Urothelium cell line (cell line): ENCODE measurements around the gene DLGAP1.

ENCODE experiments used
- DNase-seq: peaks from one replicate; pipeline ENCODE4 v3.0.0; 2011; ENCODE audit warnings: low spot score, mixed read lengths
- FAIRE-seq: peaks from 2 replicates; lab custom pipeline; 2011; peaks lifted over from hg19 to GRCh38; lab: Jason Lieb, UNC

Gene DLGAP1

DNA sequence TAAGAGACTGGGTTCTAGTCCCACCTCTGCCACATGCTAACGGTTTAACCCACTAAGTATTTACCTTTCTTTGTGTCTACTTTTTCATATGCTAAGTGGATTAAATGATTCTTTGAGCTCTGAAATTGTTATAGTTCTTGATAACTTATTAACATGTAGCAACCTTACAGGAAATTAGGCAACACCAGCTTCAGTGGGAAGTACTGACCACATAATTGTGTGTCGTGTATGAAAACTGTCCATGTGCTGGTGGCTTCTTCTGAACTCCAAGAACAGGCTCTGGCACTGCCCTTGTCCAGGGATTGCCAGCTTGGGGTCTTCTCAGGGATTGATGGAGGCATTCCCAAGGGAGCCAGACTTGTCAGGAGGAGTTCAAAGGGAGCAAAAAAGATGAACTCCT, 577.4 kb downstream of the DLGAP1 start:
- DNase-seq (no peak), FAIRE-seq (no peak)

DNA sequence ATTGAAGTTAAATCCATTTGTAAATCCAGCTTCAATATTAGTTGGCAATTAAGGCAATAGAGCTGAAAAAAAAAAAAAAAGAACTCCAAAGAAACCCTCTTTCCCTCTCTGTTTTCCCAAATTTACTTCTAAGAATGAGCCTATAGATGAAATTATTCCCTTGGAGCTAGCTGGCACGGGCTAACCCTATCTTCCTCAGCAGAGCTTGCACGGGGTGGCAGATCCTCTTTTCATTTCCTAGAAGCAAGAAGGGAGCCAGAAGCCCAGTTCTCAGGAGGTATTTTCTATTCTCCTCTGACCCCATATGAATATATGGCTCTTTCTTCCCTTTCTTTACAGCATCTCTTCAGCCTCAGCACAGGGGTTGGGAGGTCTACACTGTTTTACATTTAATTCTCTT, 579.1 kb downstream of the DLGAP1 start:
- no peak for DNase-seq

DNA sequence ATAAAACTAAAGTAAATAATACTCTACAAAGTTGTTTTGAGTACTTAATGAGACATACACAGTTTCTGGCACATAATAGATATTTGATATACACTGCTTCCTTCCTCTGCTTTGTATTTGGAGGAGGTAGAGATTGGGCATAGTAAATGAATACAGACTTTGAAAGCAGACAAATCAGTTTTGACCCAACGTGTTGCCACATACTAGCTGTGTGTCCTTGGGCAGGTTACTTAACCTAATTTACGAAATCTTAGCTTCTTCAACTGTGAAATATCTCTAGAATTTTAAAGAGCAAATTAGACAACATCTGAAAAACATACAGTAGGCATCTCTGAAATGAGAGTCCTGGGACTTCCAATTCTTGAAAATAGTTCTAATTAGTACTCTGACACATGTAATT, 579.7 kb downstream of the DLGAP1 start:
- no peak for DNase-seq
- peak; percentile 32 for FAIRE-seq

More for the DNA sequence above, 579.1 kb downstream of the DLGAP1 start:
- no peak for FAIRE-seq

DNA sequence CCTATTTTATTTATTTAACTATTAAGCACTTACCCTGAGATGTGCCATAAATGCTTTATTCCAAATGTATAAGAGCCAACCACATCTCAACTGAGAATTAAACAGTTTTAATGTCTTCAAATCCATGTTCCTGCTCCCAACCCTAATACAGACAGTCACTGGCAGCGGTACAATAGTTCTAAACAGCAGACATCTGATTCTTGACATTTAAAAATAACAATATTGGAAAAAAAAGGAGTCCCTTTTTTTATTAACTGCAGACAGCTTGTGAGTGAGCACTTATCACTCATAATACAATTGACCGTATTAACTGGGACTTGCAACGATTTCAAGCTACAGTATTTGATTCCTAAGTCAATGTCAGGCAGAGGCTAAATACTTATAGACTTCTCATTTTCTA, 580.5 kb downstream of the DLGAP1 start:
- no peak for FAIRE-seq
- DNase-seq, result no peak

GRCh38 chr18:3874125-3874524, 581.0 kb downstream of the DLGAP1 start:
- no peak for FAIRE-seq

GRCh38 chr18:3873698-3874097, 581.4 kb downstream of the DLGAP1 start:
- DNase-seq (no peak), FAIRE-seq (no peak)

More at GRCh38 chr18:3874125-3874524, 581.0 kb downstream of the DLGAP1 start:
- no peak for DNase-seq

DNA sequence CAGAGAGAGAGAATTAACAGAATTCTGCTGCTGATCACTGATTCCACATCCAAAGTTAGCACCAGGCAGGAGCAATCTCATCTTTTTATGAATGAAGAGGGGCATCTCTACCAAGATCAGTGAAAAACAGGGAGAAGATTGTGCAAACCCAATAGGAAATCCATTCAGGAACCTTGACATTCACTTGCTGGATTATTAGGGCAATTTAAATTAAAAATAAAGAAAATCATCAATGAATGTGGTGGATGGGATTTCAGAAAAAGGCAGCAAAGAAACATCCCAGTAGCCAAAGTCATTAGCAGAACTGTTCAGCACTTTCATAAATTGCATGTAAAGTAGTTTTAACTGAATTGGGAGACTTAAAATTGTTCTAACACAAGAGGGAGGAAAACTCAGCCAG, 581.9 kb downstream of the DLGAP1 start:
- FAIRE-seq (no peak), DNase-seq (no peak)

GRCh38 chr18:3872641-3873040, 582.5 kb downstream of the DLGAP1 start:
- DNase-seq (no peak), FAIRE-seq (peak; percentile 79)

GRCh38 chr18:3871687-3872086, 583.4 kb downstream of the DLGAP1 start:
- DNase-seq (no peak), FAIRE-seq (peak; percentile 69)

DNA sequence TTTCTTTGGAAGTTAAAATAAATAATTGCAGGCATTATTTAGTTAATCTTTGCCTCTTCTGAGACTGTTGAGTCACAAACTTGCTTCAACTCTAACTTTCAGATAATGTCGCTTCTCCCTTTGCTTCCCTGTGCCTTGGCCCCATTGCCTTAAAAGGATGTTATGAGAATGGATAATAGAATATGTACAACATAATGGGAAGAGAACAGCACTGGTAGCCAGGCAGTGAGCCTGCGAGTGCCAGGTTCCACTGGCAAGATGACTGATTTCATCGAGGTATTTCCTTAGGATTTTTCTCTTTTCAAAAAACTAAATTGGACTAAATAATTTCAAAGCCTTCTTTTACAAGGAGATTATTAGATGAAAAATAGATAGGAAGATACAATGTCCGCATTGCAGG, 584.2 kb downstream of the DLGAP1 start:
- FAIRE-seq, result peak; percentile 87
- no peak for DNase-seq

DNA sequence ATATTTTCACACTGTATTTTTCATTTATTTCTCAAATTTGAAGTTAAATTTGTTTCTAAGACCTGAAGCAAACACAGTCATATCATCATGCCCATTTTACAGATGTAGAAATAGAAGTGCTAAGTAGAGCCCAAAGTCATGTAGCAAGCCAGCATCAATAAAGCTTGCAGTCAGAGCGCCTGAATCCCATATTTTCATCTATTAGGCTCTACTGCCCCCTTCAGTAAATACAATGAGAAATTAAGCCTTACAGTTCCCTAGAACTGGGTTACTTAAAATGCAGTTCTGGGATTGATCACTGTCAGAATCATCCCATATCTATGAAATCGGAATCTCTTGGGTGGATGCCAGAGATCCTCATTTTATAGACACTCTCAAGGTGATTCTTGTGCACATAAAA, 585.3 kb downstream of the DLGAP1 start:
- DNase-seq, result peak; percentile 71

DNA sequence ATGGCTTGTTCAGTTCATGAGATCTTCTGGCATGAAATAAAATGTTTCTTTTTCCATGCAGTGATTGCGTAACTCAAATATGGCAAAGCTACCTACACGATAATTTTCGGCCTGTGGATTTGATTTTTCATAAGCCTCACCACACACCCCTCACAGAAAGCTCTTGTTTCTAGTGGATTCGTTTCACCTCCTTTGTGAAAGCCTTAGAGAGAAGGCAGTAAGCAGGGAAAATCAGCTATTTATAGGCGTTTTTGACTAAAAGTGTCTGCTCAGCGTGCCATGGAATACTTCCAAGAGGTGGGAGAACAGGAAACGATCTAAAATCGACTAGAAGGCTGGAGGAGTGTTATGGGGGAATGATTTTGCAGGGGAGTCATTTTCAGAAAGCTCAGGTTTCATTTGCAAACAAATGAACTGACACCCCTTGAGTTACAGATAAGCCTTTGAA, 587.2 kb downstream of the DLGAP1 start:
- peak; percentile 93 for FAIRE-seq

More for the DNA sequence above, 585.3 kb downstream of the DLGAP1 start:
- FAIRE-seq, result peak; percentile 50

GRCh38 chr18:3867236-3867635, 587.9 kb downstream of the DLGAP1 start:
- DNase-seq (no peak), FAIRE-seq (no peak)

More for the DNA sequence above, 587.2 kb downstream of the DLGAP1 start:
- DNase-seq, result no peak

DNA sequence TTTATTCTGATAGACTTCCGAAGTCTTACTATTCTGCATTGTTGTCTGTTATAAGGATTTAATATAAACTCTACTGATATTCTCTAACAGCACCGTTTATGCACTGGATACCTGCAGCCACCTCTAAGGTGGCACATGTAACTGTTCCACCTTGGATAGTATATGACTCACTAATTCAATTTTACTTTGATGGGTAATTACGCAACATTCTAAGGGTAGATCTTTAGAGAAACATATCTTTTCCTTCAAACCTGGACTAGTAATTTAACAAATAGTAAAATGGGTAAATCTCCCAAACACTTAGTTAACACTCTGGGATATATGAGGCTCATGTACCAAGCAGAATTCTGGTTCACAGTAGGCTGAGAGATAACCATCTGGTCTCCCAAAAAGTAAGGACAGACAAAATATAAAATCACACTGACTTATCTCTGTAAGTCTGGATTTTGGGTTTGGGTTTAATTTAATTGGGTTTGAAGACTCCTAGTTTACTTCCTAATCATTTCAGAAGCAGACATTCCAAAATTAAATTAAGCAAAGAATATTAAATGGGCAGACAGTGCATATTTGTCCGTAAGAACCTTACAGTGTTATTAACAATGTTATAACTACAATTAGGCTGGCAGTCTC, 590.3 kb downstream of the DLGAP1 start:
- DNase-seq, result no peak
- FAIRE-seq, result peak; percentile 32

DNA sequence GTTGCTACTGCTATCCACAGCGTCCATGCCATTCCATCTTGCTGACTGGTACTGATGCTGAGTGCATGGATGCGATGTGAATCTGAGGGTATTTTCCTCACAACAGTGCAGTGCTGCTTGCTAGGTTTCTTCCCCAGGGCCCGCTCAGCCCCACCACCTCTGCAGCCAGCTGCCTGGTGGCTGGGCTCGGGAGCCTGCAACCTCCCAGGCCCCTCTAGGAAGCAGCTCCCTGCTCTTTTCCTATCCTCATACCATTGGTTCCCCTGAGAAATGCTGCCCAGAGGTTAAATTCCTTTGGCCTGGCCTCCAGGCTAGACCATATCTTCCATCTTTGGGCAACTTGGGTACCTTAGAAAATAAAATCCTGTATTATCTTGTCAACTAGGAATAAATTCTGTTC, 591.5 kb downstream of the DLGAP1 start:
- peak; percentile 95 for FAIRE-seq

DNA sequence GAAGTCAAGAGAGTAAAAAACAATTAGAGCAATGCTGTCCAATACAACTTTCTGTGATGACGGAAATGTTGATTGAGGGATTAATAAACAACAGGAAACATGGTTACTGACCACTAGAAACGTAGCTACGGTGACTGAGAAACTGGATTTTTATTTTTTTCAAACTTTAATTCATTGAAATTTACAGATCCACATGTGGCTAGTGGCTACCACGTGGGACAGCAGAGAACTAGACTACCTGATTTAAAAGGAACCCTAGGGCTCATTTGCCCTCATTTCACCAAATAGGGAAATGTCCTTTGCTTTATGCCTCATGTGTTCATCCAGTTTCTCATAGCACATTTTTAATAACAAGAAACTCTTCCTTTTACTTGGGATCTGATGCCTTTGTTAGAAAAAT, 592.1 kb downstream of the DLGAP1 start:
- no peak for DNase-seq
- no peak for FAIRE-seq

More for the DNA sequence above, 591.5 kb downstream of the DLGAP1 start:
- DNase-seq, result no peak

- peak; percentile 79 for FAIRE-seq
- no peak for DNase-seq
Observed at GRCh38 chr18:3861495-3861894, 593.6 kb downstream of the DLGAP1 start.

GRCh38 chr18:3857544-3857943, 597.6 kb downstream of the DLGAP1 start:
- peak; percentile 94 for FAIRE-seq
- DNase-seq, result no peak

- FAIRE-seq, result no peak
- DNase-seq, result no peak
Observed at GRCh38 chr18:3855966-3856365, 599.1 kb downstream of the DLGAP1 start.

DNA sequence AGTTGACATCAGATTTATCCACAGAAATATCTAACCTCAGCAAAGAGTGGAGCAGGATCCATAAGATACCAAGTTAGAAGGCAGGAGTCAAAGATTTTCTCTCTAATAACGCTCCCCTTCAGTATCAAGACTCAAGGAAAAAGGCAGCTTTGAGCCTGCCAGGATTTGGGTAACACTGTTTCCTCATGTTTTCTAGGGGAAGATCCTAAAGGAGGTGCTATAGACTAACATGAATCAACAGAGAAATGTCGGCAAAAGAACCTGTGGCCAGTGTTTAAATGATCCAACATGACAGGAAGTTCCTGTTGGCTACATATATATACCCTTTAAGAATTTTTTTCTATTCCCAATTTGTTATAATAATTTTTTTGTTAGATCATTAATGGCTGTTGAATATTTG, 602.8 kb downstream of the DLGAP1 start:
- peak; percentile 65 for FAIRE-seq

DNA sequence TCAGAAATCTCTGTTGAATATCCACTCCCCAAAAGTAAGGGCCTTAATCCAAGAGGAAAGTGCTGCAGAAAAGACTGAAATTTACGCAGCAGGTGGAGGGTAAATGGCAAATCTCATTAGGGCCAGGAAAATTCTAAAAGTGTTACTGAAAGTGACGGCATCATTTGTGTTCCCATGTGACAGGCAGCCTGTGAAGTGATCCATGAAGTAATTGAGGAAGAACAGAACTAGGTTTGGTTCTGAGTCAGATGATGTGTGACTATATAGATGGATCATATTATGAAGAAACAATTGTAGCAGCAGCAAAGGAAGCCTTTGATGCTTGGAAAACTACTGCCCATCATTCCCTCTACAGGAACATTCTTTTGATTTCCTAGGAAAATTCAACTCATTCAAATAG, 603.9 kb downstream of the DLGAP1 start:
- peak; percentile 90 for FAIRE-seq

More for the DNA sequence above, 602.8 kb downstream of the DLGAP1 start:
- DNase-seq, result no peak

GRCh38 chr18:3848316-3848715, 606.8 kb downstream of the DLGAP1 start:
- FAIRE-seq (no peak), DNase-seq (no peak)

More for the DNA sequence above, 603.9 kb downstream of the DLGAP1 start:
- DNase-seq, result no peak

GRCh38 chr18:3845161-3845560, 609.9 kb downstream of the DLGAP1 start:
- DNase-seq (no peak), FAIRE-seq (peak; percentile 88)
